NAMALWA (cell line): ENCODE data around the gene RNLS.

Source experiments
- DNase-seq: peaks from one replicate; pipeline ENCODE4 v3.0.0-alpha.2; 2015; ENCODE audit warnings: low spot score

RNLS gene

GRCh38 chr10:88428442-88428841 lies 154.7 kb downstream of the RNLS start:
- DNase-seq: no peak

- no peak for DNase-seq
Measured at GRCh38 chr10:88427024-88427423, 156.1 kb downstream of the RNLS start.

GRCh38 chr10:88424881-88425280 lies 158.2 kb downstream of the RNLS start:
- no peak for DNase-seq

- DNase-seq: no peak
Measured at GRCh38 chr10:88423732-88424131, 159.4 kb downstream of the RNLS start.

- DNase-seq: no peak
Measured at GRCh38 chr10:88421590-88421989, 161.5 kb downstream of the RNLS start.

- DNase-seq: no peak
Measured at GRCh38 chr10:88418871-88419270, 164.2 kb downstream of the RNLS start.

GRCh38 chr10:88417387-88418030 lies 165.6 kb downstream of the RNLS start:
- no peak for DNase-seq

GRCh38 chr10:88416801-88417200 lies 166.3 kb downstream of the RNLS start:
- DNase-seq: no peak

GRCh38 chr10:88415533-88416130 lies 167.5 kb downstream of the RNLS start:
- DNase-seq: no peak

GRCh38 chr10:88413412-88413811 lies 169.7 kb downstream of the RNLS start:
- no peak for DNase-seq

GRCh38 chr10:88411772-88412349 lies 171.3 kb downstream of the RNLS start:
- DNase-seq: no peak

- DNase-seq: no peak
Measured at GRCh38 chr10:88409824-88410223, 173.3 kb downstream of the RNLS start.

GRCh38 chr10:88409236-88409635 lies 173.9 kb downstream of the RNLS start:
- no peak for DNase-seq

- no peak for DNase-seq
Measured at GRCh38 chr10:88408096-88408495, 175.0 kb downstream of the RNLS start.

GRCh38 chr10:88404133-88404532 lies 179.0 kb downstream of the RNLS start:
- no peak for DNase-seq

GRCh38 chr10:88401671-88402347 lies 181.3 kb downstream of the RNLS start:
- DNase-seq: peak; percentile 50

- DNase-seq: no peak
Measured at GRCh38 chr10:88399240-88399639, 183.9 kb downstream of the RNLS start.

- peak; percentile 21 for DNase-seq
Measured at GRCh38 chr10:88395677-88396076, 187.4 kb downstream of the RNLS start.

- DNase-seq: peak; percentile 52
Measured at GRCh38 chr10:88392222-88392621, 190.9 kb downstream of the RNLS start.

GRCh38 chr10:88390041-88390440 lies 193.1 kb downstream of the RNLS start:
- DNase-seq: no peak

GRCh38 chr10:88389456-88389855 lies 193.7 kb downstream of the RNLS start:
- DNase-seq: peak; percentile 83

GRCh38 chr10:88388324-88388723 lies 194.8 kb downstream of the RNLS start:
- peak; percentile 30 for DNase-seq
